Fibroblast of the aortic adventitia (primary cell): ENCODE measurements around the gene UEVLD. TPM values are rescaled to one million over a fixed set of nuclear protein-coding genes. Genes with fewer than 3 reads are reported as not detected.

Experiments
- DNase-seq: peaks from one replicate; pipeline ENCODE4 v3.0.0-alpha.2; 2010; ENCODE audit warnings: low read depth
- H3K4me3 ChIP-seq: 2 replicates; pipeline ENCODE4 v1.5.1; 2011; ENCODE audit warnings: low read depth, mild to moderate bottlenecking, control low read depth, low read length, moderate library complexity
- total RNA-seq: library from RNA; depleted of rRNA; stranded (reverse); fragments of >200 nt; gene quantifications from 2 replicates; pipeline ENCODE4 v1.2.3, GENCODE V29; 2012; ENCODE audit warnings: low replicate concordance
- TF ChIP-seq, protein P1 (sequence below): IDR thresholded peaks from 2 replicates; pipeline ENCODE4 v1.5.1; 2011; ENCODE audit warnings: mild to moderate bottlenecking, low read length, control low read depth, inconsistent platforms; ENCODE audit not compliant: insufficient read depth

UEVLD gene
- total RNA-seq, 1 donor, result 35.2 TPM

DNA sequence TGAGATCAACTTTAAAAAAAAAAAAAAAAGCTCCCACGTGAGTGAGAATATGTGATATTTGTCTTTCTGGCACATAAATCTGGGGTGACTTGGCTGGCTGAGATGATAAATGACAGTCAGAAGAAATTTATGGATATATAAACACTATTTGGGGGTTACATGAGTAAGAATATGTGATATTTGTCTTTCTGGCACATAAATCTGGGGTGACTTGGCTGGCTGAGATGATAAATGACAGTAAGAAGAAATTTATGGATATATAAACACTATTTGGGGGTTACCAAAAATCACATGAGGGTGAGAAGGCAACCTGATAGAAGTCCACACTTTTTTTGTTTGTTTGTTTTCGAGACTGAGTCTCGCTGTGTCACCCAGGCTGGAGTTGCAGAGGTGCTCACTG lies 55.2 kb downstream of the UEVLD start:
- no peak for DNase-seq
- TF ChIP-seq, protein P1, sequence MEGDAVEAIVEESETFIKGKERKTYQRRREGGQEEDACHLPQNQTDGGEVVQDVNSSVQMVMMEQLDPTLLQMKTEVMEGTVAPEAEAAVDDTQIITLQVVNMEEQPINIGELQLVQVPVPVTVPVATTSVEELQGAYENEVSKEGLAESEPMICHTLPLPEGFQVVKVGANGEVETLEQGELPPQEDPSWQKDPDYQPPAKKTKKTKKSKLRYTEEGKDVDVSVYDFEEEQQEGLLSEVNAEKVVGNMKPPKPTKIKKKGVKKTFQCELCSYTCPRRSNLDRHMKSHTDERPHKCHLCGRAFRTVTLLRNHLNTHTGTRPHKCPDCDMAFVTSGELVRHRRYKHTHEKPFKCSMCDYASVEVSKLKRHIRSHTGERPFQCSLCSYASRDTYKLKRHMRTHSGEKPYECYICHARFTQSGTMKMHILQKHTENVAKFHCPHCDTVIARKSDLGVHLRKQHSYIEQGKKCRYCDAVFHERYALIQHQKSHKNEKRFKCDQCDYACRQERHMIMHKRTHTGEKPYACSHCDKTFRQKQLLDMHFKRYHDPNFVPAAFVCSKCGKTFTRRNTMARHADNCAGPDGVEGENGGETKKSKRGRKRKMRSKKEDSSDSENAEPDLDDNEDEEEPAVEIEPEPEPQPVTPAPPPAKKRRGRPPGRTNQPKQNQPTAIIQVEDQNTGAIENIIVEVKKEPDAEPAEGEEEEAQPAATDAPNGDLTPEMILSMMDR, result no peak
- H3K4me3 ChIP-seq, result no peak overlapping the region

DNA sequence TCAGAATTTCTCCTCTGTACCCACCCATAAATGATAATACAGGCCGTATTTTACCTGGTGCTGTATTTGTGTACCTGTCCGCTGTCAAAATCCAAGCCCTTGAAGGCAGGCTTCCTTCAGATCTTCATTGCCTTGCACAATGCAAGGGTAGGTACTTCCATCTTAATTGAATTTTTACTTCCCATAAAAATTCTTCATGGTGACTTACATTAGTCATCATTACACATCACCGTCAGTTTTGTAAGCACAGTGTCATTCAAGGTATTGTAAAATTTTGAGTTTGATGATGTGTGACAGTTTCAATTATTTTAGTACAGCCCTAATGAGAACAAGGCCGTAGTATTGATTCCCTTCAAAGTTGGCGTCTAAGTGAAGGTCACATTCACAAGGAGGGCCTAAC lies 61.0 kb downstream of the UEVLD start:
- peak overlapping the region; percentile 90 for H3K4me3 ChIP-seq
- peak; percentile 16 for DNase-seq
- TF ChIP-seq, protein P1, result no peak

DNA sequence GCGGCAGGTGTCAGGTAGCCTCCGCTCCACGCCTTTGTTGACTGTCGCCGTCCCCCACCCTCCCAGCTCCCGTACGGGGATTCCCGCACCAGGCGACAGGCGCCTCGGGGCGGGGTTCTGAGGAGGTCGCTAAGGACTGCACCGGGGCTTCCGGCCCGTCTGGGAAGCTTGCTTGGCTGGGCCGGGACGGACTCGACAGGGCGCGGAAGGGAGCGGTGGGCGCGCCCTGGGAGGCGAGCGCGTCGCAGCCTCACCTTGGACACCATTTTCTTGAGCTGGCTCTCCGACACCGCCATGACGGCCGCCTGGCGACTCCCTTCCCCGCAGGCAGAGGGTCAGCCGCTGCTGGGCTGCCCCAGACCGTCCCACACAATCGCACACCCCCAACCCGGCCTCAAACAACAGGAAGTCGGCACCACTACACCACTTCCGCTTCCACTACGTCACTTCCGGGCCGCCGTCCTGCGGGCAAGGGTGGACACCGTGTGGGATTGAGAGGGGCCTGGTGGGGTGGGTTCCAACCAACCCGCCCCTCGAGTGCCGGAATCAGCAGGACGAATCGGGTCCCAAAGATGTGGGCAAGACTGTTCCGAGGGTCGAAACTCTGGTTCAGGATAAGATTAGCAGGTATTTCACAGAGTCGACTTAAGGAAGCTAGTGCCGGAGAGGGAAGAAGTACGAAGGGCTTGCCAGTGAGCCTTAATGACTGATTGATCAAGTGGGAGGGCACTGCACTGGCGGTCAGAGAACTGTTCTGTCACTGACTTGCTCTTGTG lies 61.8 kb downstream of the UEVLD start, which contains the start of gene TSG101:
Gene TSG101 (minus strand): TSS at position 422 of the 776 bp plus-strand sequence. CDS start 126 bp downstream, at position 296.
- DNase-seq, result peak; percentile 93
- TF ChIP-seq, protein P1, result no peak
- peak within 1 kb of the TSS; percentile 90 for H3K4me3 ChIP-seq

DNA sequence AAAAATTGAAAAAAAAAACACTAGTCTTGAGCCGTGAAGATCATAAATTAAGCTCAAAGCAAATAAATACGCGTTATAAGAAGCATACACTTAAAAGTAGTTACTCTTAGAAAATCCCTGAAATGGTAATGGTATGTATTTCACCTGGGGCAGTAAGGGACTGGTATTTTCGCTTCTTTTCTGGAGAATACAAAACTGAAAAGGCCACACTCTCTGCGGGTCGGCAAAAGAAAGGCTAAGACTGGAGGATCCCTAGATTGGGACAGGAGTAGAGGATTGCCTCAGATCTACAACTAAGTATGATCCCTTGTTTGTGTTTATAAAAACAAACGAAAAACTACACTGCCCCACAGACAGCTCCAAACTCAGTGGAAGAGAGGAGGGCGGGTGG lies 62.4 kb downstream of the UEVLD start:
- TF ChIP-seq, protein P1, result no peak

DNA sequence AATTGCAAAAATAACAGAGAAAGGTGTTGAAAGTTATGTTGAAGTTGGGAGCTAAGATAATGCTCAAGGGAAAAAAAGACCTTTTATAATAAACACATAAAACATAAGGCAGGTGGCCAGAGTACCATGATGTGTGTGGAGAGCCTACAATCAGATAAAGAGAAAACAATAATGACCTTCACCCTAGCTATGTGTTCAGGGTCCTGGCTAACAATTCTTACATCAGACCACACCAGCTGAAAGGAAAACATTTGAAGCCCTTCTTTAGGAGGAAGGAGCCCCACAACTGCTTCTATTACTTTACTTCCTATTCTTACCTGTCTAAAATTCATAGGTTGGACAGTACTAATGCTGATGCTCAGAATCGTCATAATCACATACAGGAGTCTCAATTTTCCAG lies 64.3 kb downstream of the UEVLD start:
- TF ChIP-seq, protein P1, result no peak
- H3K4me3 ChIP-seq, result no peak overlapping the region
- DNase-seq, result no peak

More for the DNA sequence above, 62.4 kb downstream of the UEVLD start:
- H3K4me3 ChIP-seq, result peak overlapping the region; percentile 90
- DNase-seq, result peak; percentile 15

DNA sequence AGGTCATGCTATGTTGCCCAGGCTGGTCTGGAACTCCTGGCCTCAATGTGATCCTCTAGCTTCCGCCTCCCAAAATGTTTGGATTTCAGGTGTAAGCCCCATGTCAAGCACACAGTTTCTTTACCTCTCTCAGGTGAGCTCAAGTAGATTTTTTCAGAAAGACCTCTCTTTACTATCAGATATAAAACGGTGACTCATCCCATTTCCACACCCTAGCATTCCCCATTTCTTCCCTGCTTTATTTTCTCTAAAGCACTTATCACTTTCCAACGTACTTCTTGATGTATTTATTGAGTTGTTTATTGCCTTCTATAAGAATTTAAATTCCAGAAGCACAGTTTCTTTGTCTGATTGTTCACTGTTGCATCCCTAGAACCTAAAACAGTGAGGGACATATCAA lies 65.5 kb downstream of the UEVLD start:
- no peak overlapping the region for H3K4me3 ChIP-seq
- TF ChIP-seq, protein P1, result no peak
- no peak for DNase-seq
